GM21381 (cell line): ENCODE results near the gene CHD5.

Experiments used
- ATAC-seq: cut with Tn5 transposase; IDR thresholded peaks from one replicate; pipeline ENCODE4 v1.9.1; 2021; ENCODE audit warnings: mild to moderate bottlenecking, moderate library complexity; ENCODE audit not compliant: unreplicated experiment

The CHD5 gene

DNA sequence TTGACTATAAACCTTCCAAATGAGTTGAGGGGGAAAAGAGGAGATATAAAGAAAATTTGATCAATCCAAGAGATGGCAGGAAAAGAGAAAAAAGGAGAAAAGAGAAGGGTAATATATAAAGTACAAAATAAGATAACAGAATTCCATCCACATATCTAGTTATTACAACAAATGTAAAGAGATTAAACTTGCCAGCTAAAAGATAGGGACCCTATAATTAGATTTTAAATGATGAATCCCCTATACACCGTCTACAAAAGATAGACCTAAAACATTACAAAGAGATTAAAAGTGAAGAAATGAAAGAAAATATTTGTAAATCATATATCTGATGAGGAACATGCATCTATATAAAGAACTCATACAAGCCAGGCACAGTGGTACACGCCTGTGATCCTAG, 63.1 kb downstream of the CHD5 start:
- ATAC-seq: no peak

DNA sequence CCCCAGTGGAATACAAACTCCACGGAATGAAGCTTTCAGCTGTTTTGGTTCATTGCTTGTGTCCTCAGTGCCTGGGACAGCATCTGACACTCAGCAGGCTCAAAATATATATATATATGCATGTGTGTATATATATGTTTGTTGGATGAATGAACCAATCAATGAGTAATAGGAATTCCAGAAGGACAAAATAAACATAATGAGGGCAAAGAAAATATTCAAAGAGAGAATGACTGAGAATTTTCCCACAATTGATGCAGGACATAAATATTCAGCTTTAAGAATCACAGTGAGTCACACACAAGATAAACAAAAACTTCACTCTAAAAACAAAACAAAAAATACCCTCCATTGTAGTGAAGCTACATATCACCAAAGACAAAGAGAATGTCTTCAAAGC, 64.0 kb downstream of the CHD5 start:
- ATAC-seq: no peak

DNA sequence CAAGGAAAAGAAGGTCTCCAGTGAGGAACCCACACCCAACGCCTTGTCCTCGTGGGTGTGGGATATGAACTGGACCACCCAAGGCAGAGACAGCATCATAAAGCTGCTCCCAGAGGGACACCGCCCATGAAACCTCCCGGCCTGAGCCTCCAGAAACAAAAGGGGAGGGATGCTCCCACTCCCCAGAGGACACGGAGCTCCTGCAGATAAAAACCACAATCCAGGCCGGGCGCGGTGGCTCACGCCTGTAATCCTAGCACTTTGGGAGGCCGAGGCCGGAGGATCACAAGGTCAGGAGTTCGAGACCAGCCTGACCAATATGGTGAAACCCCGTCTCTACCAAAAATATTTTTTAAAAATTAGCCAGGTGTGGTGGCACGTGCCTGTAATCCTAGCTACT, 66.4 kb downstream of the CHD5 start:
- ATAC-seq: no peak

DNA sequence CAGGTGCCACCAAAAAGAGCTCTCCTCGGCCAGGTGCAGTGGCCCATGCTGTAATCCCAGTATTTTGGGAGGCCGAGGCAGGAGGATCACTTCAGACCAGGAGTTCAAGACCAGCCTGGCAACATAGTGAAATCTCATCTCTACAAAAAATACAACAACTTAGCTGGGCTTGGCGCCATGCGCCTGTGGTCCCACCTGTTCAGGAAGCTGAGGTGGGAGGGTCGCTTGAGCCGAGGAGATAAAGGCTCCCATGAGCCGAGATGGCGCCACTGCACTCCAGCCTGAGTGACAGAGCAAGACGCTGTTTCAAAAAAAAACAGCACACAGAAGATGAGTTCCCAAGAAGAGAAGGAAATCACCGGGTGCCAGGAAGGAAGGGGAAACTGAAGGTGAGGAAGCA, 67.0 kb downstream of the CHD5 start:
- ATAC-seq: no peak

DNA sequence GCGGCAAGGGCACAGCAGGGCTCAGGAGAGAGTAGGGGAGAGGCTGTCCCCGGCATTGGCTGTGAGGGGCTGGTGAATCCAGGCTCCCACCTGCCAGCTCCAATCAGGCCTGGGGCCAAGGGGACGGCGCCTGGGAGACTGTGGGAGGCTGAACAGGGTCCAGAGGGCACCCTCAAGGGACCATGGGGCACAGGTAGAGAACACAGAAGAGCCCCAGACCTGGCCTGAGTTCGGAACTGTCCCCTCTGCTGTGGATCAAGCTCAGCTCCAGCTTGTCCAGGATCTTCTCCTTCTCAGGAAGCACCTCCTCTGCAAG, 67.5 kb downstream of the CHD5 start:
- no peak for ATAC-seq

DNA sequence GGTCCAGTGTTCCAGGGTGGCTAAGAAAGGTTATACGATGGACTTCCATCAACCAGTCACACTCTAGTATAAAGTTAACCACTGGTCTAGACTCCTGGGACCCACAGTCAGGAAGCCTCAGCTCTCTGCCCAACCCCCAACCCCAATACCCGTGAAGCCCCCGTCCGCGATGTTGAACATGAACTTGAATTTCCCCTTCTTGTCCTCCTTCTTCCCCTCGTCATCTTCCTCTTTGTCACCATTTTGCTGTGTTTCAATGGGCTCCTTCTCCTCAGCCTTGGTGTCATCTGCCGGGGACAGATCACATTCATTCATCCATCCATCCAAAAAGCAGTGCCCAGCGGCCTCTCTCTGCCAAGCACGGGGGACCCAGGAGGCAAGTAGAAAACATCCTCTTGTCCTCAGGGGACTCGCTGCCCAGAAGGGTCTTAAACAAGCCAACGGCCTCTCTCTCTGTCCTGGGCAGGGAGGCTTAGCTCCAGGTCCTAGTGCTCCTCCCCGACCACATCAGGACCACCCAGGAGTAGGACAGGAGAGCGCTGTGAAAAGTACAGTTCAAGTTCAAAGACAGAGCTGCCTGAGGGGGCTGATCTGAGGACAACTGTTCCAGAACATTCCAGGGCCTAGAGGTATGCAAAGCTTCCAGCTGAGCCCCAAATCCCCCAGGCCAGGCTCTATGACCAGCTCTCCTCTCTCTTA, 68.0 kb downstream of the CHD5 start:
- no peak for ATAC-seq

DNA sequence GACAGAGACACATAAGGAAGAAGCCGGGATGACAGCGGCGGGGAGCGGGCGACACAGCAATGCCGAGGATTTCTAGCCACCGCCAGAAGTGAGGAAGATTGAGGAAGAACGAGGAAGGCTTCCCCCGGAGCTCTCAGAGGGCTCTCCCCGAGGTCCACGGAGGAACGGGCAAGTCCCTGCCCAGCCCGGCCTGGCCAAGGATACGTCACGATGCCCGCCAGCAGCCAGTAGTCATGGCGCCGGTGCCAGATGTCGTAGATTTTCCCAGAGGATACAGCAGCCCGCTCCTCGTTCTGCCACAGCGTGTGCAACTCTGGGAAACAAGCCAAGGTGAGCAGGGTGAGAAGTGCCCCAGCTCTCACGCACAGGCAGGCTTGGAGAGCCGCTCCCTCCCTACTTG, 68.5 kb downstream of the CHD5 start:
- no peak for ATAC-seq

DNA sequence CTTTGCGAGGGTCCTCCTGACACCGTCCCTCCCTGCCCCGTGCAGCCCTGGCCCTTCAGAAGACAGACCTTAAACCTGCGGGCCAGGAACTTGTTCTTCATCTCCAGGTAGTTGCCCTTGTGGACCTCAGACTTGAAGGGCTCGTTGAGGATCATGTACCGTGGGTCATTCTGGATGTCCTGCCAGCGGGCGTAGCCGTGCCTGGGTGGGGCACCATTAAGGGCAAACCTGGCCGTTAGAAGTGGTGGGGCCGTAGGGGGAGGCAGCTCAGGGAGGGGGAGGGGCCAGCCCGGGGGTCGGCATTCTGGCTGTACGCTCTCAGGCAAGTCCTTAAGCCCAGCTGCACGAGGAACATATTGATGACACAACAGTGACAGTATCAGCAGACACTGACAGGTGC, 69.8 kb downstream of the CHD5 start:
- ATAC-seq: no peak

DNA sequence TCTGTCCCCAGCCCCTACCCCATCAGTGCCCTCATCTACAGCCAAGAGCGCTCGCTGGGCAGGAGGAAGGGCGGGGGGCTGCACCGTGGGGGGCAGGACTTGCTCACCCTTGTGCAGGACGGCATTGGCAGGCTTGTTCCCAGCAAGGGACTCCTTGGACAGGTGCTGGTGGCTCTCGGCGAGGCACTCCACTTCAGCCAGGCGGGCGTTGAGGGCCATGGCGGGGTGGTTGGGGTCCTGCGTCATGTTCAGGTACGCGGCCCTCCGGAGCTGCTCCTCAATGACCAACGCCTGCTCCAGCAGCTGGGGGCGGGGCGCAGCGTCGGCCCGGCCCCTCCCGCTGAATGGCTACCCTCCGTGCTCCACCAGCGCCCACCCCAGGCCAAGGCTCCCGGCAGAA, 70.4 kb downstream of the CHD5 start:
- ATAC-seq: no peak

DNA sequence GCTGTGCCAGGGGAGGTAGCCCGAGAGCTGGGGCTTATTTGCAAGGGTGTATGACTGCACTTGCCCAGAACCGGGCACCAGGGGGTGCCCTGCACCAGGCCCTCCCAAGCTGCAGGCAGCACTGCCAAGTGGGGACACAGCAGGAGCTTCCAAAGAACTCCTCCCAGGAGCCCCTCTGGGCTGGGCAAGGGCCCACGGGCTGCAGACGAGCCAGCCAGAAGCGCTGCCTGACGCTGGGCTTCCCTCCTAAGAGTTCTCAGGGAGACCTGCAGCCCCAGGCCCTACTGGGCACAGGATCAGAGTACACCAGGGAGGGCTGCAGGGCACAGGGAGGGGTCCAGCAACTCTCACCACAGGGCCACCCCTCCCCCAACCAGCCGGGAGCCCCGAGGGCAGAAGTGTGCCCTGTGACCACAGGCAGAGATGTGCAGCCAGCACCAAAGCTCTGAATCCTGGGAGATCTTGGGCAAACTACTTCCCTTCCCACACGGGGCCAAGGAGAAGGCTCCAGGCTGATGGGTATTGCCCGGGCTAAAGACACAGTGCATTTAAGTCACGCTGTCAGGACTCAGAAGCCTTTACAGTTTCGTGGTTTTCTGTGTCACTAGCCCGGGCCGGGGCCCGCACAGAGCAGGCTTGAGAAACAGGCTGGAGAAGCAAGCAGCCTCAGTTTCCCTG, 71.0 kb downstream of the CHD5 start:
- ATAC-seq: no peak

DNA sequence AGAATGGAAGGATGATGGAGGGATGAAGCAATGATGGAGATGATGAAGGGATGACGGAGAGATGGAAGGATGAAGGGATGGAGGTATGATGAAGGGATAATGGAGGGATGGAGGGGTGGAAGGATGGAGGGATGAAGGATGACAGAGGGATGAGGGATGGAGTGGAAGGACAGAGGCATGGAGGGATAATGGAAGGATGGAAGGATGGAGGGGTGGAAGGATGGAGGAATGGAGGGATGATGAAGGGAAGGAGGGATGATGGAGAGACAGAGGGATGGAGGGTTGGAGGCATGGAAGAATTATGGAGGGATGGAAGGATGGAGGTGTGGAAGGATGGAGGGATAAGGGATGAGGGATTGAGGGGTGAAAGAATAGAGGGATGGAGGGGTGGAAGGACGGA, 71.6 kb downstream of the CHD5 start:
- no peak for ATAC-seq

DNA sequence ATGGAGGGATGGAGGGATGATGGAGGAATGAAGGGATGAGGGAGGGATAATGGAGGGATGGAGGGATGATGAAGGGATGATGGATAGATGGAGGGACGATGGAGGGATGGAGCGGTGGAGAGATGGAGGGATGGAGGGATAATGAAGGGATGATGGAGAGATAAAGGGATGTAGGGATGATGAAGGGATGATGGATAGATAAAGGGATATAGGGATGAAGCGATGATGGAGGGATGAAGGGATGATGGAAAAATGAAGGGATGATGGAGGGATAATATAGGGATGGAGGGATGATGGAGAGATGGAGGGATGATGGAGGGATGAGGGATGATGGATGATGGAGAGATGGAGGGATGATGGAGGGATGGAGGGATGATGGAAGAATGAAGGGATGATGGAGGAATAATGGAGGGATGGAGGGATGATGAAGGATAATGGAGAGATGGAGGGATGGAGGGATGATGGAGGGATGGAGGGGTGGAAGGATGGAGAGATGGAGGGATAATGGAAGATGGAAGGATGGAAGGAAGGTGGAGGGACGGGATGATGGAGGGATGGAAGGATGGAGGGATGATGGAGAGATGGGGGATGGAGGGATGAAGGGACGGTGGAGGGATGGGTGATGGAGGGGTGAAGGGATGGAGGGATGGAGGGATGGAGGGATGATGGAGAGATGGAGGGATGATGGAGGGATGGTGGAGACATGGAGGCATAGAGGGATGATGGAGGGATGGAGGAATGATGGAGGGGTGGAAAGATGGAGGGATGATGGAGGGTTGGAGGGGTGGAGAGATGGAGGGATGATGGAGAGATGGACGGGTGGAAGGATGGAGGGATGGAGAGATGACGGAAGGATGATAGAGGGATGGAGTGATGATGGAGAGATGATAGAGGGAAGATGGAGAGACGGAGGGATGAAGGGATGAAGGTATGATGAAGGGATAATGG, 72.4 kb downstream of the CHD5 start:
- ATAC-seq: no peak

DNA sequence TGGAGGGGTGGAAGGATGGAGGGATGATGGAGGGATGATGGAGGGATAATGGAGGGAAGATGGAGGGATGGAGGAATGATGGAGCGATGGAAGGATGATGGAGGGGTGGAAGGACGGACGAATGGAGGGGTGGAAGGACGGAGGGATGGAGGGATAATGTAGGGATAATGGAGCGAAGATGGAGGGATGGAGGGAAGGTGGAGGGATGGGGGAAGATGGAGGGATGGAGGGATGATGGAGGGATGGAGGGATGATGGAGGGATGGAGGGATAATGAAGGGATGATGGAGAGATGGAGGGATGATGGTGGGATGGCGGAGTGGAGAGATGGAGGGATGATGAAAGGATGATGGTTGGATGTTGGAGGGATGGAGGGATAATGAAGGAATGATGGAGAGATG, 73.1 kb downstream of the CHD5 start:
- no peak for ATAC-seq

DNA sequence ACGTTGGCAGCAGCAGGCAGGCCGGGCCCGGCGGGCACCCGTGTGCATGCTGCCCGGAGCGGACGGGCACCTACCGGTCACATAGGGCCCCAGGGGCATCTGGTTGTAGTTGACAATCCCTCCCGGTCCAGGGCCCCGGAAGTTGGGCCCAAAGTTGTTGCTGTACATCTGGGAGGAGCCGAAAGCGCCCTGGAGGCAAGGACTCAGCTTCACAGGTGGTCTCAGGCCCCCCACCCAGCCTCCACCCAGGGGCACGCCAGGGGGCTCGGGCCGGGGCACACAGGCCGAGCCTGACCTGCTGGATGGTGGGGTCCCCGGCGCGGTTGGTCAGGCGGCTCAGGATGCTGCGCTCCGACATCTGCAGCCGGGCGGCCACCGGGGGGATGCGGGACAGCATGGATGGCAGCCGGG, 73.8 kb downstream of the CHD5 start:
- no peak for ATAC-seq

DNA sequence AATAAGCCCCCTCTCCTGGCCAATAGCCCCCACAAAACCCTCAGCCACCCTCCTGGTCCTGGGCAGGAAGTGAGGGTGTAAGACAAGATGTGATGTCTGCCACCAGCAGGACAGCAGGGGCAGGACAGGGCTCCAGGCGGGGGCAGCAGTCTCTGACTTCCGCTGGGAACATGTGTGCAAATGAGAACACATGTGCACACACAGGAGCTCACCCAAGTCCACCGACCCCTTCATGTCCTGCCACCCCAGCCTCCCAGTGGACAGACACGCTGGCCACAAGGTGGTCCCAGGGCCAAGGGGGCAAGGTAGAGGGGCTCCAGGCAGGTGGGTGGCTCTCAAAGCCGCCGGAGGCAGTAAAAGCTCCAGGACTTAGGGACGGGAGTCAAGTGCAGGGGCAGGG, 74.4 kb downstream of the CHD5 start:
- no peak for ATAC-seq

DNA sequence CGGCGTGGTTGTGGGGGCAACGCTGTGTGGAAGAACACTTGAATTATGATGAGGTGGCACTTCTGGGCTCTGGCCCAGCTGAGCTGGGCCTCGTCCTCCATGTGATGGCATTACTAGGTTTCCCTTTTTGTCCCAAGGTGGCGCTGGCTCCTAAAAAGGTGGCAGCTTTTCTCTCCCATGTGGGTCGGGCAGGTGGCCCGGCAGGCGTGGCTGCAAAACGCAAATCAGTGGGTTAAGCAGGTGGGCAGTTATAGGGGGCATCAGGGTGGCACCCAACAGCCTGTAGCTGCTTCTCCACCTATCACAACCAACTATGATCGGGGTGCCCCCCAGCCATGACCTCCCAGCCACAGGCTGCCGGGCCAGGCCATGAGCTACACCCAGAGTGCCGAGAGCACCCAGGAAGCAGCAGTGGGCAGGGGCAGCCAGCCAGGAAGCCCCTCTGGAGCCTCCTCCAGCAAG, 74.9 kb downstream of the CHD5 start:
- ATAC-seq: no peak

DNA sequence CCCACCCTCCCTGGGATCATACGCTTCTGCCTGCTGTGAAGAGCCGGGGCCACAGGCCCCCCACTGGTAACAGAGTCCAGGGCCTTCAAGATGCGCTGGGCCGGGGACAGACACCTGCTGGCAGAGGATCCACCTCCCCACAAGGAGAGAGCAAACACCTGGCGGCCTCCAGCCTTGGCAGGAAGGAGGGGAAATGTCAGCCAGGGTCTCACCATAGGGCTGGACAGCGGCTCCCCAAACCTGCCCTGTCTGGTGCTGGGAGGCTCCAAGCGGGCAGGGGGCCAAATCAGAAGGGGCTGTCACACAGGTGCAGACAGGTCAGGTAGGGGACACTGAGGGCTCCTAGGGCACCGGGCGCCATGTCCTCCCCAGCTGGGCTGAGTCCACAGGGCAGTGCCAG, 75.5 kb downstream of the CHD5 start:
- ATAC-seq: no peak

DNA sequence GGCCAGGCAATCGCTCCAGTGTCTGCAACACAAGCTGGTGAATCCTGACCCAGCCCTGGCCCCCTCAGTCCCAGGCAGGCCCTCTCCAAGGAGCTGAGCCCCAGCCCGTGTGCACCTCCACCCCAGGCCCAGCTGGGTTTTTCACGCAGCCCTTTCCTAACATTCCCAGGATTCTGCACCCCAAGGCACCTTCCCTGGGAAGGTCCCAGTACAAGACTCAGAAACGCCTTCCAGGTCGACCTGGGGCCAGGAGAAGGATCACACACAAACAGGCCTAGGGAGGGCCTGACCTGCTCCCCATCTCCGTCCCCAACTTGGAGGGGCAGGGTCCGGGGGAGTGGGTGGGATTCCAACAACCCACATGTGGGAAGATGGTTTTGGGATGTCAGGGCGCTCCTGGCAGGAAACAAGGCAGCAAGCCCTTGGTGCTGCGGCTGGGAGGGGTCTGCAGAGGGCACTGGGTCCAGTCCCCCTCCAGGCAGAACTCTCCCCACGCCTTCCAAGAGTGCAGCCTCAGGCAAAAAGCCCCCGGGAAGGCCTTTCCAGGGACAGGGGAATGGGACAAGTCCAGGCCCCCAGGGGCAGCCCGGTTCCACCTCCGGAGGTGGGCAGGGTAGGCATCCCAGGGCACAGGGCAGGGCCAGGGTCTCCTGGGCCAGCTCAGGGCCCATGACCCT, 76.1 kb downstream of the CHD5 start:
- no peak for ATAC-seq

DNA sequence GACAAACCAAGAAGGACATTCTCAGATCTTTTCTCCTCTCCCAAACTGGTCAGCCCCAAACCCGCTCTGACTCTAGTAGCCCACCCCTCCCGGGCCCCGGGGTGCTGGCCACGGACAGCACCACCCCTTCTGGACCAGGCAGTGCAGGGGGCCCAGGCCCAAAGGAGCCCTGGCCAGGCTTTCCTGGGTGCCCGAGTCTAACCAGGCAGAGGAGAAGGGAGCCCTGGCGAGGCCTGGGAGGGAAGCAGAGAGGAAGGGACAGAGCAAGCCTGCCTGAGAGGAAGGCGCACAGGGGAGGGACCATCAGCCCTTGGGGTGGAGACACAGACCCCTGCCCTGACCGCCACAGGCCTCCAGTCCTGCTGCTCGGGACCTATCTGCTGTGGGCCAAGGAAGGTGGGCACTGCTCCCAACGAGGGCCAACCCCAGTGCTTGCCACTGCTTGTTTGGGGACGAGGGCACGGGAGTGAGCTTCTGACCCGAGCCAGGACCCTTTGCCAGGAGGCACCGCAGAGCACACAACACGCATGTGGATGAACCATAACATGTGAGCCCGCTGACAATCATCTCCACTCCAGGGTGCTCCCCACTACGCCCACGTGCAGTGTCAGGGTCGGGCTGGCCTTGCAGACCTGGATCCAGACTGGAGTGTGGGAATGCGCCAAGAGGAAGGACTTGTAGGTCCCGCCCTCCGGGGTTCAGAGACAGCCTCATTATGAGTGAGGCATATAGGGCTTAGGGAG, 76.8 kb downstream of the CHD5 start:
- ATAC-seq: no peak

DNA sequence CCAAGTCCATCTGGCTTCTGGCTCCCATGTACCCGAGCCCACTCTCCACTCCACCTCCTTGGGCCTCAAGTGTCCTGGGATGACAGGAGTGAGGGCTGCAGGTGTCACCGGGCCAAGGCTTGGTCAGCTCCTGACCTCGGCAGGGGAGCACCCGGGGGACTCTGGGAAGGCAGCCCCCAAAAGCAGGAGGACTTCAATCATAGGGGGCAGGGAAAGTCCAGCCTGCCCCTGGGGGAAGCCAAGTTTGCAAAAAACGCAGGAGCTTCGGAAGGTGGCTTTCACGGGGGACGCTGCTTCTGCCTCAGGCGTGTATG, 77.6 kb downstream of the CHD5 start:
- no peak for ATAC-seq
